WTC11 (cell line): Measurements from ENCODE around the gene NAV3. TPM values are rescaled to one million over a fixed set of nuclear protein-coding genes. Genes with fewer than 3 reads are reported as not detected.

ENCODE experiments used
- ATAC-seq: fragments of 200-7000 bp; cut with Tn5 transposase; 2 replicates; pipeline ENCODE4 v1.10.0; 2021; ENCODE audit warnings: mild to moderate bottlenecking, moderate library complexity
- CTCF ChIA-PET: fragments of 300-600 bp; sonication (Branson Sonifier 250); formaldehyde crosslinking; loops from one replicate; lab custom pipeline; 2021; ENCODE audit warnings: antibody characterized with exemption; lab: Charles Lee
- POLR2A ChIA-PET: fragments of 350-600 bp; sonication (Branson Sonifier 250); formaldehyde crosslinking; loops from one replicate; lab custom pipeline; 2021; ENCODE audit warnings: antibody characterized with exemption; lab: Charles Lee
- DNase-seq: peaks from one replicate; pipeline ENCODE4 v3.0.0; 2021; ENCODE audit warnings: low spot score
- H3K27ac Mint-ChIP-seq: 2 replicates; pipeline ENCODE4 v1.8.0; 2021; ENCODE audit warnings: mixed read lengths
- H3K27me3 Mint-ChIP-seq: 2 replicates; pipeline ENCODE4 v1.8.0; 2021; ENCODE audit warnings: low read depth, mild to moderate bottlenecking, moderate library complexity, mixed read lengths
- H3K36me3 Mint-ChIP-seq: 2 replicates; pipeline ENCODE4 v1.8.0; 2021; ENCODE audit warnings: mixed read lengths
- H3K4me1 Mint-ChIP-seq: 2 replicates; pipeline ENCODE4 v1.8.0; 2022; ENCODE audit warnings: mixed read lengths
- H3K4me3 Mint-ChIP-seq: 2 replicates; pipeline ENCODE4 v1.8.0; 2021; ENCODE audit warnings: mild to moderate bottlenecking, moderate library complexity, mixed read lengths
- H3K9me3 Mint-ChIP-seq: 2 replicates; pipeline ENCODE4 v1.8.0; 2021; ENCODE audit warnings: mixed read lengths
- CREB1 ChIP-seq: sonication (generic); formaldehyde crosslinking; IDR thresholded peaks from 2 replicates; pipeline ENCODE4 v1.8.0; 2023; ENCODE audit warnings: mild to moderate bottlenecking, missing genetic modification reagents
- ESRRA ChIP-seq: sonication (generic); formaldehyde crosslinking; IDR thresholded peaks from 2 replicates; pipeline ENCODE4 v1.8.1; 2022; ENCODE audit warnings: mild to moderate bottlenecking, missing genetic modification reagents, borderline replicate concordance
- IRF2 ChIP-seq: sonication (generic); formaldehyde crosslinking; IDR thresholded peaks from 2 replicates; pipeline ENCODE4 v1.8.0; 2022; ENCODE audit warnings: low read depth, missing genetic modification reagents, borderline replicate concordance
- NR1H2 ChIP-seq: sonication (generic); formaldehyde crosslinking; IDR thresholded peaks from 2 replicates; pipeline ENCODE4 v1.9.0; 2021; ENCODE audit warnings: mild to moderate bottlenecking, moderate library complexity, missing genetic modification reagents
- NR2C2 ChIP-seq: sonication (generic); formaldehyde crosslinking; IDR thresholded peaks from 2 replicates; pipeline ENCODE4 v1.8.0; 2022; ENCODE audit warnings: mild to moderate bottlenecking, missing genetic modification reagents
- TEAD4 ChIP-seq: sonication (generic); formaldehyde crosslinking; IDR thresholded peaks from 2 replicates; pipeline ENCODE4 v1.8.0; 2022; ENCODE audit warnings: mild to moderate bottlenecking, missing genetic modification reagents
- ZBTB21 ChIP-seq: sonication (generic); formaldehyde crosslinking; IDR thresholded peaks from 2 replicates; pipeline ENCODE4 v1.8.1; 2023; ENCODE audit warnings: mild to moderate bottlenecking, missing genetic modification reagents, borderline replicate concordance
- ZNF138 ChIP-seq: sonication (generic); formaldehyde crosslinking; conservative IDR thresholded peaks from 2 replicates; pipeline ENCODE4 v1.8.1; 2022; ENCODE audit warnings: mild to moderate bottlenecking, moderate library complexity, missing genetic modification reagents
- ZNF219 ChIP-seq: sonication (generic); formaldehyde crosslinking; IDR thresholded peaks from 2 replicates; pipeline ENCODE4 v1.8.0; 2023; ENCODE audit warnings: missing genetic modification reagents, mild to moderate bottlenecking, borderline replicate concordance
- ZNF263 ChIP-seq: sonication (generic); formaldehyde crosslinking; IDR thresholded peaks from 2 replicates; pipeline ENCODE4 v1.8.1; 2022; ENCODE audit warnings: low read depth, mild to moderate bottlenecking, moderate library complexity, missing genetic modification reagents
- total RNA-seq: library from RNA; stranded (reverse); gene quantifications from 3 replicates; pipeline ENCODE4 v1.2.3, GENCODE V29; 2021
- TF ChIP-seq, protein P1 (sequence below): sonication (generic); formaldehyde crosslinking; IDR thresholded peaks from 2 replicates; pipeline ENCODE4 v1.8.1; 2023; ENCODE audit warnings: mild to moderate bottlenecking, missing genetic modification reagents, moderate library complexity
- TF ChIP-seq, protein P2 (sequence below): sonication (generic); formaldehyde crosslinking; IDR thresholded peaks from 2 replicates; pipeline ENCODE4 v1.8.0; 2023; ENCODE audit warnings: missing genetic modification reagents, mild to moderate bottlenecking, borderline replicate concordance
- TF ChIP-seq, protein P3 (sequence below): fragments of 250-450 bp; sonication (Bioruptor Pico); IDR thresholded peaks from 2 replicates; pipeline ENCODE4 v1.8.0; 2021; ENCODE audit warnings: mild to moderate bottlenecking
- TF ChIP-seq, protein P4 (sequence below): sonication (generic); formaldehyde crosslinking; IDR thresholded peaks from 2 replicates; pipeline ENCODE4 v1.8.0; 2023; ENCODE audit warnings: missing genetic modification reagents
- TF ChIP-seq, protein P5 (sequence below): sonication (generic); formaldehyde crosslinking; IDR thresholded peaks from 2 replicates; pipeline ENCODE4 v1.8.0; 2022; ENCODE audit warnings: mild to moderate bottlenecking, missing genetic modification reagents
- TF ChIP-seq, protein P6 (sequence below): fragments of 250-450 bp; sonication (Bioruptor Pico); IDR thresholded peaks from 2 replicates; pipeline ENCODE4 v1.9.0; 2021; ENCODE audit warnings: moderate library complexity, mild to moderate bottlenecking, inconsistent platforms, borderline replicate concordance
- TF ChIP-seq, protein P7 (sequence below): sonication (generic); formaldehyde crosslinking; IDR thresholded peaks from 2 replicates; pipeline ENCODE4 v1.8.1; 2022; ENCODE audit warnings: low read depth, missing genetic modification reagents, borderline replicate concordance

Gene NAV3
- total RNA-seq, 1 experiment from 2014 or later: 3.3 TPM

DNA sequence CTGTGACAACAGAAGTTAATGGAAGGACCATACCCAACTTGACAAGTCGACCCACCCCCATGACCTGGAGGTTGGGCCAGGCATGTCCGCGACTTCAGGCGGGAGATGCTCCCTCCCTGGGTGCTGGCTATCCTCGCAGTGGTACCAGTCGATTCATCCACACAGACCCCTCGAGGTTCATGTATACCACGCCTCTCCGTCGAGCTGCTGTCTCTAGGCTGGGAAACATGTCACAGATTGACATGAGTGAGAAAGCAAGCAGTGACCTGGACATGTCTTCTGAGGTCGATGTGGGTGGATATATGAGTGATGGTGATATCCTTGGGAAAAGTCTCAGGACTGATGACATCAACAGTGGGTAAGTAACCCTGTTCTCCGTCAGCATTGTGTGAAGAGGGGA lies 220.1 kb downstream of the NAV3 start:
- Mint-ChIP-seq H3K27ac (no peak overlapping the region), H3K9me3 (peaks cover 27% of the 10 kb centered on the region), H3K4me3 (no peak overlapping the region), H3K36me3 (peaks cover 21% of the 10 kb centered on the region), H3K27me3 (peaks cover 3% of the 10 kb centered on the region; the same call in 1 of the 2 replicates), H3K4me1 (no peaks in the 10 kb centered on the region)
- ChIA-PET CTCF (no interaction called here), POLR2A (no interaction called here)
- DNase-seq: no peak
- no peak for ATAC-seq
- TF ChIP-seq, protein P1, sequence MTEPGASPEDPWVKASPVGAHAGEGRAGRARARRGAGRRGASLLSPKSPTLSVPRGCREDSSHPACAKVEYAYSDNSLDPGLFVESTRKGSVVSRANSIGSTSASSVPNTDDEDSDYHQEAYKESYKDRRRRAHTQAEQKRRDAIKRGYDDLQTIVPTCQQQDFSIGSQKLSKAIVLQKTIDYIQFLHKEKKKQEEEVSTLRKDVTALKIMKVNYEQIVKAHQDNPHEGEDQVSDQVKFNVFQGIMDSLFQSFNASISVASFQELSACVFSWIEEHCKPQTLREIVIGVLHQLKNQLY: no peak
- TF ChIP-seq ZNF138 (CRISPR knock-in tag) (no peak), TEAD4 (CRISPR knock-in tag) (no peak)
- TF ChIP-seq, all 79 proteins: peak for 0

DNA sequence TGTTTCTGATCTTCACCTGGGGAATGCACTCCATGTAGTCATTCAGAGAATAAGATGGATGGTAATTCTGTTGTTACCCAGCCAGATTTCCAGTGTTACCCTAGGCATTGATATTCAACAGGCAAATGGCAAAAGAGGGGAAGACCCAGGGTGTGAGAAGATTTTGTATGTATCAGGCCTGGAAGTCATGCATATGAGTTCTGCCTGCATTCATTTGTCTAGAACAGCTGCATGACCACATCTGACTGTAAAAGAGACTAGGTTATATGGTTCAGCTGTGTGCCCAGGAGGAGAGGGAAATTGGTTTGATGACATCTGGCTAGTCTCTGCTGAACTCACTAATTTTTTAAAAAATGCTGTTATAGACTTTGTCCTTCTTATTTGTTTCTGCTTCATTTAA lies 224.9 kb downstream of the NAV3 start:
- CTCF ChIA-PET: no interaction called here
- ATAC-seq: no peak
- DNase-seq: no peak

More for the DNA sequence above, 224.9 kb downstream of the NAV3 start:
- H3K4me3 Mint-ChIP-seq: no peak overlapping the region
- no peaks in the 10 kb centered on the region for H3K27me3 Mint-ChIP-seq
- POLR2A ChIA-PET: no interaction called here
- H3K9me3 Mint-ChIP-seq: no peaks in the 10 kb centered on the region
- H3K4me1 Mint-ChIP-seq: no peaks in the 10 kb centered on the region
- TF ChIP-seq ZNF219 (CRISPR knock-in tag): no peak
- no peak for TF ChIP-seq NR1H2 (CRISPR knock-in tag)
- no peak for TF ChIP-seq ESRRA (CRISPR knock-in tag)
- TF ChIP-seq, protein P2, sequence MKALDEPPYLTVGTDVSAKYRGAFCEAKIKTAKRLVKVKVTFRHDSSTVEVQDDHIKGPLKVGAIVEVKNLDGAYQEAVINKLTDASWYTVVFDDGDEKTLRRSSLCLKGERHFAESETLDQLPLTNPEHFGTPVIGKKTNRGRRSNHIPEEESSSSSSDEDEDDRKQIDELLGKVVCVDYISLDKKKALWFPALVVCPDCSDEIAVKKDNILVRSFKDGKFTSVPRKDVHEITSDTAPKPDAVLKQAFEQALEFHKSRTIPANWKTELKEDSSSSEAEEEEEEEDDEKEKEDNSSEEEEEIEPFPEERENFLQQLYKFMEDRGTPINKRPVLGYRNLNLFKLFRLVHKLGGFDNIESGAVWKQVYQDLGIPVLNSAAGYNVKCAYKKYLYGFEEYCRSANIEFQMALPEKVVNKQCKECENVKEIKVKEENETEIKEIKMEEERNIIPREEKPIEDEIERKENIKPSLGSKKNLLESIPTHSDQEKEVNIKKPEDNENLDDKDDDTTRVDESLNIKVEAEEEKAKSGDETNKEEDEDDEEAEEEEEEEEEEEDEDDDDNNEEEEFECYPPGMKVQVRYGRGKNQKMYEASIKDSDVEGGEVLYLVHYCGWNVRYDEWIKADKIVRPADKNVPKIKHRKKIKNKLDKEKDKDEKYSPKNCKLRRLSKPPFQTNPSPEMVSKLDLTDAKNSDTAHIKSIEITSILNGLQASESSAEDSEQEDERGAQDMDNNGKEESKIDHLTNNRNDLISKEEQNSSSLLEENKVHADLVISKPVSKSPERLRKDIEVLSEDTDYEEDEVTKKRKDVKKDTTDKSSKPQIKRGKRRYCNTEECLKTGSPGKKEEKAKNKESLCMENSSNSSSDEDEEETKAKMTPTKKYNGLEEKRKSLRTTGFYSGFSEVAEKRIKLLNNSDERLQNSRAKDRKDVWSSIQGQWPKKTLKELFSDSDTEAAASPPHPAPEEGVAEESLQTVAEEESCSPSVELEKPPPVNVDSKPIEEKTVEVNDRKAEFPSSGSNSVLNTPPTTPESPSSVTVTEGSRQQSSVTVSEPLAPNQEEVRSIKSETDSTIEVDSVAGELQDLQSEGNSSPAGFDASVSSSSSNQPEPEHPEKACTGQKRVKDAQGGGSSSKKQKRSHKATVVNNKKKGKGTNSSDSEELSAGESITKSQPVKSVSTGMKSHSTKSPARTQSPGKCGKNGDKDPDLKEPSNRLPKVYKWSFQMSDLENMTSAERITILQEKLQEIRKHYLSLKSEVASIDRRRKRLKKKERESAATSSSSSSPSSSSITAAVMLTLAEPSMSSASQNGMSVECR (CRISPR knock-in tag): no peak
- no peak for TF ChIP-seq ZNF263 (CRISPR knock-in tag)
- no peak for TF ChIP-seq IRF2 (CRISPR knock-in tag)
- TF ChIP-seq, protein P3, sequence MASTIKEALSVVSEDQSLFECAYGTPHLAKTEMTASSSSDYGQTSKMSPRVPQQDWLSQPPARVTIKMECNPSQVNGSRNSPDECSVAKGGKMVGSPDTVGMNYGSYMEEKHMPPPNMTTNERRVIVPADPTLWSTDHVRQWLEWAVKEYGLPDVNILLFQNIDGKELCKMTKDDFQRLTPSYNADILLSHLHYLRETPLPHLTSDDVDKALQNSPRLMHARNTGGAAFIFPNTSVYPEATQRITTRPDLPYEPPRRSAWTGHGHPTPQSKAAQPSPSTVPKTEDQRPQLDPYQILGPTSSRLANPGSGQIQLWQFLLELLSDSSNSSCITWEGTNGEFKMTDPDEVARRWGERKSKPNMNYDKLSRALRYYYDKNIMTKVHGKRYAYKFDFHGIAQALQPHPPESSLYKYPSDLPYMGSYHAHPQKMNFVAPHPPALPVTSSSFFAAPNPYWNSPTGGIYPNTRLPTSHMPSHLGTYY (CRISPR knock-in tag): no peak
- TF ChIP-seq, protein P4, sequence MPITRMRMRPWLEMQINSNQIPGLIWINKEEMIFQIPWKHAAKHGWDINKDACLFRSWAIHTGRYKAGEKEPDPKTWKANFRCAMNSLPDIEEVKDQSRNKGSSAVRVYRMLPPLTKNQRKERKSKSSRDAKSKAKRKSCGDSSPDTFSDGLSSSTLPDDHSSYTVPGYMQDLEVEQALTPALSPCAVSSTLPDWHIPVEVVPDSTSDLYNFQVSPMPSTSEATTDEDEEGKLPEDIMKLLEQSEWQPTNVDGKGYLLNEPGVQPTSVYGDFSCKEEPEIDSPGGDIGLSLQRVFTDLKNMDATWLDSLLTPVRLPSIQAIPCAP (CRISPR knock-in tag): no peak
- TF ChIP-seq, protein P5, sequence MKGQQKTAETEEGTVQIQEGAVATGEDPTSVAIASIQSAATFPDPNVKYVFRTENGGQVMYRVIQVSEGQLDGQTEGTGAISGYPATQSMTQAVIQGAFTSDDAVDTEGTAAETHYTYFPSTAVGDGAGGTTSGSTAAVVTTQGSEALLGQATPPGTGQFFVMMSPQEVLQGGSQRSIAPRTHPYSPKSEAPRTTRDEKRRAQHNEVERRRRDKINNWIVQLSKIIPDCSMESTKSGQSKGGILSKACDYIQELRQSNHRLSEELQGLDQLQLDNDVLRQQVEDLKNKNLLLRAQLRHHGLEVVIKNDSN (CRISPR knock-in tag): no peak
- no peak for TF ChIP-seq CREB1
- no peak for TF ChIP-seq ZBTB21 (CRISPR knock-in tag)
- TF ChIP-seq NR2C2 (CRISPR knock-in tag): no peak
- TF ChIP-seq, protein P6, sequence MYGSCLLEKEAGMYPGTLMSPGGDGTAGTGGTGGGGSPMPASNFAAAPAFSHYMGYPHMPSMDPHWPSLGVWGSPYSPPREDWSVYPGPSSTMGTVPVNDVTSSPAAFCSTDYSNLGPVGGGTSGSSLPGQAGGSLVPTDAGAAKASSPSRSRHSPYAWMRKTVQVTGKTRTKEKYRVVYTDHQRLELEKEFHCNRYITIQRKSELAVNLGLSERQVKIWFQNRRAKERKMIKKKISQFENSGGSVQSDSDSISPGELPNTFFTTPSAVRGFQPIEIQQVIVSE: no peak
- TF ChIP-seq, protein P7, sequence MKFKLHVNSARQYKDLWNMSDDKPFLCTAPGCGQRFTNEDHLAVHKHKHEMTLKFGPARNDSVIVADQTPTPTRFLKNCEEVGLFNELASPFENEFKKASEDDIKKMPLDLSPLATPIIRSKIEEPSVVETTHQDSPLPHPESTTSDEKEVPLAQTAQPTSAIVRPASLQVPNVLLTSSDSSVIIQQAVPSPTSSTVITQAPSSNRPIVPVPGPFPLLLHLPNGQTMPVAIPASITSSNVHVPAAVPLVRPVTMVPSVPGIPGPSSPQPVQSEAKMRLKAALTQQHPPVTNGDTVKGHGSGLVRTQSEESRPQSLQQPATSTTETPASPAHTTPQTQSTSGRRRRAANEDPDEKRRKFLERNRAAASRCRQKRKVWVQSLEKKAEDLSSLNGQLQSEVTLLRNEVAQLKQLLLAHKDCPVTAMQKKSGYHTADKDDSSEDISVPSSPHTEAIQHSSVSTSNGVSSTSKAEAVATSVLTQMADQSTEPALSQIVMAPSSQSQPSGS (CRISPR knock-in tag): no peak
- TF ChIP-seq, all 79 proteins: peak for 0
- no peak overlapping the region for H3K27ac Mint-ChIP-seq
- no peaks in the 10 kb centered on the region for H3K36me3 Mint-ChIP-seq
